Tibial nerve (tissue), 3 donors: ENCODE data around the gene SMIM20.

ENCODE experiments used
- CTCF ChIP-seq, 5 experiments: fragments of 200-600 bp in 3 of 5; fragments of 450-650 bp in 2 of 5; sonication (generic) in 3 of 5; IDR thresholded peaks; one replicate each; pipeline ENCODE4 v1.5.1; 2016 to 2019; ENCODE audit warnings: antibody characterized with exemption in 5 of 5, mild to moderate bottlenecking in 3 of 5, moderate library complexity in 2 of 5
- POLR2A ChIP-seq, 2 donors: fragments of 450-650 bp; IDR thresholded peaks; one replicate each; pipeline ENCODE4 v1.6.1; 2017; ENCODE audit warnings: antibody characterized with exemption in 2 of 2, mild to moderate bottlenecking in 2 of 2, moderate library complexity in 2 of 2

- no peak for TF ChIP-seq CTCF (IDR thresholded peaks at IDR 0.05)
- no peak for TF ChIP-seq POLR2A (IDR thresholded peaks at IDR 0.05)
These were observed 34.9 kb upstream of the SMIM20 start for GRCh38 chr4:25879091-25879584.
